HFFc6 (cell line): Measurements from ENCODE around the gene HBA1. TPM values are rescaled to one million over a fixed set of nuclear protein-coding genes. Genes with fewer than 3 reads are reported as not detected.
"Not testable (repeated sequence)": the region's sequence is repeated elsewhere in the genome, so short reads cannot be mapped to it uniquely, and the experiment has no call there.

Source experiments
- DNase-seq: peaks from one replicate; pipeline ENCODE4 v3.0.0-alpha.2; 2018
- H3K27ac Mint-ChIP-seq: 2 replicates; pipeline ENCODE4 v1.8.0; 2020; ENCODE audit warnings: mild to moderate bottlenecking, mixed read lengths
- H3K27me3 Mint-ChIP-seq: 2 replicates; pipeline ENCODE4 v1.8.0; 2021; ENCODE audit warnings: mild to moderate bottlenecking, moderate library complexity, mixed read lengths; ENCODE audit not compliant: insufficient read depth
- H3K36me3 Mint-ChIP-seq: 2 replicates; pipeline ENCODE4 v1.8.0; 2021; ENCODE audit warnings: low read depth, mixed read lengths
- H3K4me1 Mint-ChIP-seq: 2 replicates; pipeline ENCODE4 v1.8.0; 2020; ENCODE audit warnings: low read depth, mixed read lengths
- H3K4me3 Mint-ChIP-seq: 2 replicates; pipeline ENCODE4 v1.8.0; 2020; ENCODE audit warnings: mild to moderate bottlenecking, moderate library complexity, mixed read lengths
- H3K9me3 Mint-ChIP-seq: 2 replicates; pipeline ENCODE4 v1.8.0; 2020; ENCODE audit warnings: mild to moderate bottlenecking, mixed read lengths
- CTCF ChIP-seq: fragments of 200-600 bp; sonication (generic); IDR thresholded peaks from 2 replicates; pipeline ENCODE4 v1.5.0; 2021; ENCODE audit warnings: antibody characterized with exemption, mild to moderate bottlenecking
- total RNA-seq, 6 experiments: library from RNA; stranded (reverse); fragmentation: NEBNext Ultra II Directional; extraction: Animal tissue kit (Norgen Biotek cat#: 25700); gene quantifications; 2 replicates in 1 of 6; 3 replicates in 5 of 6; pipeline ENCODE4 v1.2.3, GENCODE V29; 2021

The HBA1 gene
- total RNA-seq, 6 experiments from 2014 or later, result not detected

- Mint-ChIP-seq H3K36me3 (peaks cover 5% of the 10 kb centered on the region; the same call in 1 of the 2 replicates), H3K9me3 (no peaks in the 10 kb centered on the region), H3K27ac (no peak overlapping the region), H3K27me3 (peaks cover 15% of the 10 kb centered on the region), H3K4me3 (peak overlapping the region; percentile 68), H3K4me1 (peaks cover 12% of the 10 kb centered on the region)
- TF ChIP-seq CTCF, result no peak
- no peak for DNase-seq
These were observed 22.1 kb upstream of the HBA1 start for GRCh38 chr16:154217-155030.

- Mint-ChIP-seq H3K4me1 (peaks cover 8% of the 10 kb centered on the region), H3K4me3 (peak overlapping the region; percentile 68), H3K27me3 (peaks cover 16% of the 10 kb centered on the region), H3K27ac (no peak overlapping the region), H3K9me3 (no peaks in the 10 kb centered on the region), H3K36me3 (peaks cover 5% of the 10 kb centered on the region; the same call in 1 of the 2 replicates)
- no peak for TF ChIP-seq CTCF
- DNase-seq, result no peak
These were observed 21.5 kb upstream of the HBA1 start for GRCh38 chr16:155031-155398.

GRCh38 chr16:159136-159849 is 17.2 kb upstream of the HBA1 start:
- peaks cover 15% of the 10 kb centered on the region for H3K27me3 Mint-ChIP-seq
- H3K4me1 Mint-ChIP-seq, result peaks cover 8% of the 10 kb centered on the region
- H3K36me3 Mint-ChIP-seq, result peaks cover 5% of the 10 kb centered on the region; the same call in 1 of the 2 replicates
- no peaks in the 10 kb centered on the region for H3K9me3 Mint-ChIP-seq
- TF ChIP-seq CTCF, result no peak
- H3K4me3 Mint-ChIP-seq, result no peak overlapping the region
- DNase-seq, result no peak
- no peak overlapping the region for H3K27ac Mint-ChIP-seq

- H3K4me1 Mint-ChIP-seq, DNase-seq, H3K27me3 Mint-ChIP-seq, H3K36me3 Mint-ChIP-seq, H3K9me3 Mint-ChIP-seq, H3K27ac Mint-ChIP-seq, H3K4me3 Mint-ChIP-seq: not testable (repeated sequence)
These were observed 16.2 kb upstream of the HBA1 start for GRCh38 chr16:160242-160641.

GRCh38 chr16:160691-161190 is 15.7 kb upstream of the HBA1 start:
- no peak overlapping the region for H3K4me3 Mint-ChIP-seq
- H3K4me1 Mint-ChIP-seq, result no peaks in the 10 kb centered on the region
- no peaks in the 10 kb centered on the region for H3K9me3 Mint-ChIP-seq
- no peak for TF ChIP-seq CTCF
- no peaks in the 10 kb centered on the region for H3K36me3 Mint-ChIP-seq
- peaks cover 9% of the 10 kb centered on the region for H3K27me3 Mint-ChIP-seq
- DNase-seq, result no peak
- H3K27ac Mint-ChIP-seq, result no peak overlapping the region
